DMS53 treated with DMSO at 0.1 percent for 48 hours (cell line): ENCODE data around the gene LHX5.

Experiments
- DNase-seq: peaks from one replicate; lab custom pipeline; 2025; ENCODE audit not compliant: unreplicated experiment; lab: John Stamatoyannopoulos, UW

The LHX5 gene

DNA sequence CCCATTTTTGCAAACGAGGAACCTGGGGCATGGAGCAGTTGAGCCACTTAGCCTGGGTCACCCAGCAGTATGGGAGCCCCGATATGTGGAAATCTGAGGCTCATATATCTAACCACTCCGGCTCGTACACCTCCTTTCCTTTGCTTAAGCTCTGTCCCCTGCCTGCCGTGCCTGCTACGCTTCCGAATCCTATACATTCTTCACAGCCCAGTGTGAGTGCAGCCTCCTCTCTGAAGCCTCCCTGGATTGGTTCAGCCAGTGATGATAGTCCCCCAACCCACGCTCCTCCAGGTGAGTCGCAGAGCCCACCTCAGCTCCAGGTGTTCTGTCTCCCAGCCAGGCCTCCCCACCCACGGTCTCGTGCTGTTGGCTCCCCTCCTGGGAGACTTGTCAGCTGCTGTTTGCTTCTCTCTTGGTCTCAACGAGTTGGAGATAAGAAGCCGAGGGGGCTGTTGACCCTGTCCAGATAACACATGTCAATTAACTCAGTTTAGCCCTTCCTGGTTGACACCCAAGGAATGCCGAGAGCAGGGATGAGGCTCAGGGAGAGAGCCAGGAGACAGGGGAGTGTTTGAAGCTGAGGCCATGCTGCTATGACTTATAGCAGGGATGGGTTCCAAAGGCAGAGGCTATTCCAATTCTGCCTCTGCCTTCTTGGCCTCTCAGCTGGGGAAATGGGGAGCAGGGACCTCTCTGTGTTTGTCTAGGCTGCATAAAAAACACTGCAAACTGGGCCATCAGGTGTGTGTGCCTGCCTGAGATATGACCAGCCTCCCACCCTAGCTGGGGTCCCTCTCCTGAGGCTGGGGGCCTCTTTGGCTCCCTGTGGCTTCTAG, 30.5 kb downstream of the LHX5 start:
- no peak for DNase-seq

- DNase-seq = no peak
Measured at GRCh38 chr12:113440336-113440735, 31.3 kb downstream of the LHX5 start.

DNA sequence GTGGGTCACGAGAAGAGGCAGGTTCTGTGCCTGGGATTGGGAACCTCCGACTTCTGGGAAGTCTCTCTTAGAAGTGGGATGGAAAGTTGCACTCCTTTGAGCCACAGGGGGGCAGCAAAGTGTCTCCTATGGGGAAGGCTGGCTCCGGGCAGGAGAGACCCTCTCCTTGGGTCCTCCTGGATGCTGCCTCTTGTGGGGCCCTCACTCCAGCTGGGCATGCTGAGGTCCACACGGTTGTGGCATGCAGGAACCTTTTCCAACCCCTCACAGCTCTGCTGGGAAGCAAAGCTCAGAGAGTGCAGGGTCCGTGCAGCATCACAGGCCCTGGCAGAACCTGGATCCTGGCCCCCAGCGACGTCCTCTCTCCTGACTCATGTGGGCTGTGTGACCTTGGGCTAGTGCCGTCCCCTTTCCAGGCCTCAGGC, 32.1 kb downstream of the LHX5 start:
- DNase-seq = peak; percentile 46

- no peak for DNase-seq
Measured at GRCh38 chr12:113439301-113439597, 32.4 kb downstream of the LHX5 start.

DNA sequence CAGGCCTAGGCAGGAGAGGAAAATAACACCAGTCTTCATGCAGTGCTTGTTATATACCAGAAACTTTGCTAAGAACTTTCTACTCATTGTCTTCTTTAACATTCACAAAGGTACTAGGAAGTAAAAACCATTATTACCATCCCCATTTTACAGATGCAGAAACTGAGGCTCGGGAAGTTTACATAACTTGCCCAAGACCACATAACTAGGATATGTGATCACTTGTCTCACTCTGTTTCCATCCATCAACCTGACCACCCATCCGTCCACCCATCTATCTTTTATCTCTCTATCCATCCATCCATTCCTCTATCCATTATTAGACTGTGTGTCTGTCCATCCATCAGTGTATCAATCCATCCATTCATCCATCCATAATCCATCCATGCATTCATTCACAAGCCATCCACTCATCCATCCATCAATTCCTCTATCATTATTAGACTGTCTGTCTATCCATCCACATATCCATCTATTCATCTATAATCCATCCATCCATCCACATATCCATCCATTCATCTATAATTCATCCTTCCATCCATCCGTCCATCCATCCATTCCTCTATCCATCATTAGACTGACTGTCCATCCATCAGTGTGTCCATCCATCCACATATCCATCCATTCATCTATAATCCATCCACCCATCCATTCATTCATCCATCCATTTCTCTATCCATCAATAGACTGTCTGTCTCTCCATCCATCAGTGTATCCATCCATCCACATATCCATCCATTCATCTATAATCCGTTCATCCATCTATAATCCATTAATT, 33.0 kb downstream of the LHX5 start:
- DNase-seq = no peak

- DNase-seq = no peak
Measured at GRCh38 chr12:113437729-113438100, 34.0 kb downstream of the LHX5 start.

GRCh38 chr12:113436993-113437728, 34.5 kb downstream of the LHX5 start:
- DNase-seq = no peak

DNA sequence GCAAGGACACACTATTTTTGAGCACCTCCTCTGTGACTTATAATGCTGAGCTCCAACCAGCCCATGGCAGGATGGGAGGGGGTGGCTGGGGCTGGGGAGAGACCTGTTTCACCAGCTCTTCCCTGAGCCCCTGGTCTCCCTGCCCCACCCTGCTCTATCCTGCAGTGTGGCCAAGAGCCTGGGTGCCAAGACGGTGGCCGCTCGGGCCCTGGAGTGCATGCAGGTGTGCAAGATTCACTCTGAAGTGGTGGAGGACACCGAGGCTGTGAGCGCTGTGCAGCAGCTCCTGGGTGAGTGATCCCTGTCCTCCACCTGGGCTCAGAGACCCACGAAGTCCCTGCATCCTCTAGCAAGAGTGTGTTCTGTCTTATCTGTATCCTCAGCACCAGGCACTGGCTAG, 35.1 kb downstream of the LHX5 start:
- DNase-seq = no peak

DNA sequence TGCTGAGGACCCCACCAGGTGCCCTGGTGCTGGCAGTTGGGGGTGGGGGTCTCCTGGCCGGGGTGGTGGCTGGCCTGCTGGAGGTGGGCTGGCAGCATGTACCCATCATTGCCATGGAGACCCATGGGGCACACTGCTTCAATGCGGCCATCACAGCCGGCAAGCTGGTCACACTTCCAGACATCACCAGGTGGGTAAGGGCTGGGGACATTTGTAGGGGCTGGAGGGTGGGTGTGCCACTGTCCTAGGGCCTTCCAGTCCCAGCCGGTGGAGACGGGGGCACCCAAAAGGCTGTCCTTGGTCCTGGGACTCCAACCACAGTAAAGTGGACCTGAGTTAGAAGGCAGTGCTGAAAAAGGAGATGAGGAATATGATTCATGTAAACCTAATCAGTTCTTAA, 36.3 kb downstream of the LHX5 start:
- DNase-seq = no peak

DNA sequence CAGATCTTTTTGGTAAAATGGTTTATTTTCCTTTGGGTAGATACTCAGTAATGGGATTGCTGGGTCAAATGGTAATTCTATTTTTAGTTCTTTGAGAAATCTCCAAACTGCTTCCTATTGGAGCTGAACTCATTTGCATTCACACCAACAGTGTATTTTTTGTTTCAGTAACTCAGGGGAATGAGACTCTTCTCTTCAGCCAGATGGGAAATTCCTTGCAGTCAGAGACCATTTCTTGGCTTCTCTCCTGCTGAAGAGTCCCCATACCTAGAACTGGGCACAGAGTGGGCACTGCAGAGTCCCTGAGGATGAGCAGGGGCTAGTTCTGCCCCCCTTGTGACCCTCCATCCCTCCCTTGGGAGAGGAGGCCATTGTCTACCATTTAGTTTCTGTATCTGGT, 38.7 kb downstream of the LHX5 start:
- DNase-seq = no peak

DNA sequence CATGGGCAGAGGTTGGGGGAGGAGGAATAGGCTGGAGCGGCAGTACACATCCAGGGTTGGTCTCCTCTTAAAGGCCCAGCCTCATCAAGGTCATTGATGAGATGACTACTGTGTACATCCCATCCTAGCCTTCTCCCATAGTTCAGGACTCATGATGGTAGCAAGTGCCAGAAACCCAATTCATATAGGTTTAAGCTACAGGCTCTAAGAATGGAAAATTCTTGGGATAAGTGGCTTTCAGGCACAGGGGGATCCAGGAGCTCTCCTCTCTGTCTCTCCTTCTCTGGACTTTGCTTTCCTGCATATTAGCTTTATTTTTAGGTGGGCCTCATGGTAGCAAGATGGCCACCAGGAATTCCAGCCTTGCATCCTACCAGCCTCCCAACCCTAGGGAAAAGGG, 43.2 kb downstream of the LHX5 start:
- DNase-seq = no peak

GRCh38 chr12:113427882-113428281, 43.8 kb downstream of the LHX5 start:
- no peak for DNase-seq

DNA sequence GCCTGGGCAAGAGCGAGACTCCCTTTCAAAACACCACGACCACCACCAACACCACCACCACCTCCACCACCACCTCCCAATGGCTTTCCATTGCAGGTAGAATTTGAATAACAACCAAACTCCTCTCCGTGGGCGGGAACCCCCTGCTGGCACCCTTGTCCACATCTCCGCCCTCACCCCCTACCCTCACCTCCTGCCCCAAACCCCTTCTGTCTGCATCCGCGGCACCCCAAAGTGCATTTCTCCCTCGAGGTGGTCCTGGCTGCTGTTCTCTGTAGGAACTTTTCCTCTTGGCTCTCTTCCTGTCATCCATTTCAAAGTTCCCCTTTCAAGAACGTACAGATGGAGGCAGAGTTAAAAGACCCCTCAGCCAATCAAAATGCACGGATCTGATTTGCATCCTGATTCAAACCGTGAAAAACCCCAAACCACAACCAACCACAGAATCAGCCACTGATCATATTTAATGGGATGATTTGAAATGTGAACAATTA, 45.7 kb downstream of the LHX5 start:
- no peak for DNase-seq

GRCh38 chr12:113424915-113425823, 46.5 kb downstream of the LHX5 start:
- DNase-seq = peak; percentile 56

- no peak for DNase-seq
Measured at GRCh38 chr12:113424456-113424855, 47.2 kb downstream of the LHX5 start.

GRCh38 chr12:113422886-113423669, 48.6 kb downstream of the LHX5 start:
- peak; percentile 11 for DNase-seq

- DNase-seq = peak; percentile 98
Measured at GRCh38 chr12:113422030-113422885, 49.4 kb downstream of the LHX5 start, which contains the start of gene SDSL. TSS of gene SDSL (plus strand) at chr12:113422380. CDS start at chr12:113427983, 5,603 bp downstream.

DNA sequence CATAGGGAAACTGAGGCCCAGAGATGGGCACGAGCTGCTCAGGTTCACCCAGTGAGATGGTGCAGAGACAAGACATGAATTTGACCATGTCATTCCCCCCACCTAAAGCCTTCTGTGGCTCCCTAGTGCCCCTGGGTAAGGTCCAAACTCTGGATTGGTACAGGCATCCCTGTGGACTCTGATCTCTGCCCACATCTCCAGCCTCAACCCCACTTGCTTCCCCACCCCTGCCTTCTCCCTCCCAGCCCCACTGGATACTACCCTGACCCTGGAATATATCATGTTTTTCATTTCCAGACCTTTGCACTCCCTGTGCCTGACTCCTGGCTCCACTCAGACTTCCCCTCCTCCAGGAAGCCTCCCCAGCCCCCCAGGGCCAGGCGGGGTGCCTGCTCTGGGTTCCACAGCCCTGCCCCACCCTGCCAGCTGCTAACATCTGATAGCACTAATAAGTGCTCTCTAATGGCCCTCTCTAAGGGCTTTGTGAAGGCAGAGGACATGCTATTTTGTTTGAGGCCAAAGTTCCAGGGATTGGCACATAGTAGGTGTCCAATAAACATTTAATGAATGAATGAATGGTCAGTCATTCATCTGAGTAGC, 50.6 kb downstream of the LHX5 start:
- no peak for DNase-seq
